Measurements from ENCODE around the gene TRAPPC4. TPM values are rescaled to one million over a fixed set of nuclear protein-coding genes. Genes with fewer than 3 reads are reported as not detected.

Gene TRAPPC4
- total and polyA plus RNA-seq, 2 donors (not counting 1 experiment from before 2014, with no cell fraction given), result 61.4 to 64.5 TPM

- Histone ChIP-seq H3K27ac (ENCODE audit: low read length in 2 of 2) (no peak within 1 kb of the TSS), H3K36me3 (replicated peaks in 1 of 2; ENCODE audit: control extremely low read depth in 1 of 2, control insufficient read depth in 1 of 2, extremely low read depth in 1 of 2, insufficient read depth in 2 of 2, low read length in 1 of 2) (no peaks in the 10 kb centered on the region), H2AFZ (ENCODE audit: insufficient read depth, low read depth, low read length, poor library complexity, severe bottlenecking) (no peak within 1 kb of the TSS), H3K9ac (ENCODE audit: low read length) (no peak within 1 kb of the TSS), H3K4me2 (replicated peaks; ENCODE audit: low read depth, low read length, poor library complexity, severe bottlenecking) (no peak within 1 kb of the TSS), H3K27me3 (replicated peaks in 1 of 4; ENCODE audit: control extremely low read depth in 1 of 4, control insufficient read depth in 3 of 4, insufficient read depth in 4 of 4, low read length in 3 of 4) (peaks cover 0 to 22% (median 2%) of the 10 kb centered on the region in 4 experiments), H3K79me2 (ENCODE audit: control insufficient read depth, insufficient read depth, low read length) (no peaks in the 10 kb centered on the region), H4K20me1 (ENCODE audit: control insufficient read depth, insufficient read depth, low read length, poor library complexity, severe bottlenecking) (no peaks in the 10 kb centered on the region), H3K9me3 (ENCODE audit: control extremely low read depth in 1 of 3, control insufficient read depth in 2 of 3, insufficient read depth in 1 of 3, low read length in 2 of 3) (no peaks in the 10 kb centered on the region), H3K4me1 (ENCODE audit: control insufficient read depth in 2 of 2, insufficient read depth in 2 of 2, low read length in 2 of 2) (no peaks in the 10 kb centered on the region), H3K4me3 (ENCODE audit: control extremely low read depth in 1 of 5, extremely low read depth in 1 of 5, insufficient read depth in 1 of 5, low read depth in 2 of 5, low read length in 4 of 5) (no peak within 1 kb of the TSS)
- Mint-ChIP-seq H3K4me1 (no peaks in the 10 kb centered on the region), H3K27ac (no peak within 1 kb of the TSS), H3K4me3 (no peak within 1 kb of the TSS), H3K9me3 (ENCODE audit: insufficient read depth) (peaks cover 2% of the 10 kb centered on the region), H3K27me3 (peaks cover 27% of the 10 kb centered on the region)
- DNase-seq (no peak), ATAC-seq (ENCODE audit: low read depth) (no peak)
- ChIA-PET POLR2A (no interaction called here), CTCF (no interaction called here)
- no peak for TF ChIP-seq CTCF (IDR thresholded peaks at IDR 0.05)
- no peak for TF ChIP-seq EZH2 (IDR thresholded peaks at IDR 0.05; ENCODE audit: borderline replicate concordance, insufficient read depth, low read depth, low read length, poor library complexity, severe bottlenecking)
- intact Hi-C loops (cut with micrococcal nuclease), result no loop called here
- WGBS (ENCODE audit: insufficient coverage), result 55% methylated on average over 27 of the region's 33 CpGs
Observed at GRCh38 chr11:118971646-118972045, 46.9 kb upstream of the TRAPPC4 start, which contains the start of gene FOXR1. FOXR1 (plus strand) TSS chr11:118971761; CDS start chr11:118971932, 171 bp downstream.

- H3K4me1 ChIP-seq (ENCODE audit: control insufficient read depth in 2 of 2, insufficient read depth in 2 of 2, low read length in 2 of 2), result no peaks in the 10 kb centered on the region
- CTCF ChIA-PET, result interaction anchor here (1.1 kb wide), 1 partner anchor 66 kb away, joined by 3 read pairs; no protein-coding TSS in a partner anchor
- H3K4me1 Mint-ChIP-seq, result no peaks in the 10 kb centered on the region
- no peaks in the 10 kb centered on the region for H3K9me3 ChIP-seq (ENCODE audit: control extremely low read depth in 1 of 3, control insufficient read depth in 2 of 3, insufficient read depth in 1 of 3, low read length in 2 of 3)
- H3K36me3 ChIP-seq (replicated peaks in 1 of 2; ENCODE audit: control extremely low read depth in 1 of 2, control insufficient read depth in 1 of 2, extremely low read depth in 1 of 2, insufficient read depth in 2 of 2, low read length in 1 of 2), result no peaks in the 10 kb centered on the region
- no peaks in the 10 kb centered on the region for H4K20me1 ChIP-seq (ENCODE audit: control insufficient read depth, insufficient read depth, low read length, poor library complexity, severe bottlenecking)
- H3K27me3 Mint-ChIP-seq, result peaks cover 35% of the 10 kb centered on the region
- POLR2A ChIA-PET, result no interaction called here
- no peaks in the 10 kb centered on the region for H3K79me2 ChIP-seq (ENCODE audit: control insufficient read depth, insufficient read depth, low read length)
- peaks cover 0 to 28% (median 3%) of the 10 kb centered on the region in 4 experiments for H3K27me3 ChIP-seq (replicated peaks in 1 of 4; ENCODE audit: control extremely low read depth in 1 of 4, control insufficient read depth in 3 of 4, insufficient read depth in 4 of 4, low read length in 3 of 4)
- WGBS (ENCODE audit: insufficient coverage), result 92% methylated on average over 2 of the region's 2 CpGs
- ATAC-seq (ENCODE audit: low read depth) (no peak), DNase-seq (no peak)
- TF ChIP-seq EZH2 (IDR thresholded peaks at IDR 0.05; ENCODE audit: borderline replicate concordance, insufficient read depth, low read depth, low read length, poor library complexity, severe bottlenecking) (no peak), CTCF (IDR thresholded peaks at IDR 0.05) (no peak)
- peaks cover 2% of the 10 kb centered on the region for H3K9me3 Mint-ChIP-seq (ENCODE audit: insufficient read depth)
- no peak overlapping the region for H3K4me3 ChIP-seq (ENCODE audit: control extremely low read depth in 1 of 5, extremely low read depth in 1 of 5, insufficient read depth in 1 of 5, low read depth in 2 of 5, low read length in 4 of 5)
- no peak overlapping the region for H3K9ac ChIP-seq (ENCODE audit: low read length)
- H3K27ac ChIP-seq (ENCODE audit: low read length in 2 of 2), result no peak overlapping the region
- no peak overlapping the region for H3K4me2 ChIP-seq (replicated peaks; ENCODE audit: low read depth, low read length, poor library complexity, severe bottlenecking)
- H3K4me3 Mint-ChIP-seq, result no peak overlapping the region
- intact Hi-C loops (cut with micrococcal nuclease), result no loop called here
- H3K27ac Mint-ChIP-seq, result no peak overlapping the region
- no peak overlapping the region for H2AFZ ChIP-seq (ENCODE audit: insufficient read depth, low read depth, low read length, poor library complexity, severe bottlenecking)
Observed at GRCh38 chr11:118973985-118974384, 44.6 kb upstream of the TRAPPC4 start.

Data from B cell (primary cell).